Transverse colon (tissue), 3 donors: ENCODE results near the gene CECR2.

ENCODE experiments used
- CTCF ChIP-seq, 5 experiments: fragments of 200-600 bp in 3 of 5; fragments of 450-650 bp in 2 of 5; sonication (generic) in 3 of 5; IDR thresholded peaks; 1 replicate in 2 of 5; 2 replicates in 3 of 5; pipeline ENCODE4 v1.5.1; 2016 to 2017; ENCODE audit warnings: antibody characterized with exemption in 5 of 5, inconsistent platforms in 3 of 5, mild to moderate bottlenecking in 2 of 5, moderate library complexity in 1 of 5
- EP300 ChIP-seq: sonication (generic); formaldehyde crosslinking; IDR thresholded peaks from one replicate; pipeline ENCODE4 v1.6.1; 2017; ENCODE audit warnings: antibody characterized with exemption, low read depth
- POLR2A ChIP-seq: fragments of 450-650 bp; IDR thresholded peaks from one replicate; pipeline ENCODE4 v1.6.1; 2016; ENCODE audit warnings: antibody characterized with exemption, mild to moderate bottlenecking, moderate library complexity

GRCh38 chr22:17579535-17579981 lies 210.3 kb downstream of the CECR2 start:
- no peak for TF ChIP-seq EP300
- no peak for TF ChIP-seq CTCF (IDR thresholded peaks at IDR 0.05)
- TF ChIP-seq POLR2A: no peak
